Subcutaneous adipose tissue (tissue), 4 donors: ENCODE data around the gene DCP1B. TPM values are rescaled to one million over a fixed set of nuclear protein-coding genes. Genes with fewer than 3 reads are reported as not detected.

Source experiments
- total RNA-seq, 4 donors: library from RNA; depleted of rRNA; stranded (reverse); fragments of >200 nt; gene quantifications; one replicate each; pipeline ENCODE4 v1.1.0, GENCODE V29; 2016
- TF ChIP-seq, protein P1 (sequence below): fragments of 450-650 bp; IDR thresholded peaks from one replicate; pipeline ENCODE4 v1.5.1; 2016; ENCODE audit warnings: low read depth, mild to moderate bottlenecking, control low read depth, antibody characterized with exemption, moderate library complexity

Gene DCP1B
- total RNA-seq = 10 to 100 TPM; 12.4 to 13.2 (median 12.9) TPM

DNA sequence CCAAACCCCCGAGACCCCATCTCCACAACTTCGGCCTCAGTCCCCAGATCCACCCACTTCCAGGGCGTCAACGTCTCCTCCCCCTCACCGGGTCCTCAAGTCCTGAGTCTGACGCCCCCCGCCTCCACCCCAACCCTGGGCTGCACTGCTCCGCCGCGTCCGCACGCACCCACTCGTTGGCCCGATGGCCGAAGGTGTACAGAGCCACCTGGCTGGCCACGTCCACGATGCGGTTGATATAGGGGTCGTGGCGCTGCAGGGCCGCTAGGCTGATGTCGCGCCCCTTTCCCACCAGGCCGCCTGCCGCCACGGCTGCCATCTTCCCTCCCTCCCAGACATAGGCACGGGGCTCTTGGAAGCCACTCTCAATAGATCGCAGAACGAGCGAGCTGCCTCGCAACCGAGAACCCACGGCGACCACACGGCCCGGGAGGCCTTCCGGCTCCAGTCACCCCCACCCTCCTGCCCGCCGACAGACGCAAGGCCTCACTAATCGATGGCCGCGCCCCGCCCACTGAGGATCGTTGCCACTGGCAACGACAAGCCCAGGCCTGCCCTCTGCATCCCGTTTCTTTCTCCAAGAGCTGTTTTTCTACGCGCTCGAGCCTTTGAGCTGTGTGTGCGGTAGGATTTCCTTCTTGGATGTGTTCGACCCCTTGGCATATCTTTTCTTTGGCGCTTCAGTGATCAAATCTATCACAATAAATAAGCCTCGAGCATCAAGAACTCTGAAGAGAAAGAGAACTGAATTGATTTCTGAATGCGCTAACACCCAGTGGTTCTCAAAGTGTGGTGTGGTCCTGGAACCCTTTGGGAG lies at the start of gene DCP1B:
DCP1B (minus strand) TSS at position 345 of the 817 bp plus-strand sequence; CDS start at position 319, 26 bp downstream.
- TF ChIP-seq, protein P1, sequence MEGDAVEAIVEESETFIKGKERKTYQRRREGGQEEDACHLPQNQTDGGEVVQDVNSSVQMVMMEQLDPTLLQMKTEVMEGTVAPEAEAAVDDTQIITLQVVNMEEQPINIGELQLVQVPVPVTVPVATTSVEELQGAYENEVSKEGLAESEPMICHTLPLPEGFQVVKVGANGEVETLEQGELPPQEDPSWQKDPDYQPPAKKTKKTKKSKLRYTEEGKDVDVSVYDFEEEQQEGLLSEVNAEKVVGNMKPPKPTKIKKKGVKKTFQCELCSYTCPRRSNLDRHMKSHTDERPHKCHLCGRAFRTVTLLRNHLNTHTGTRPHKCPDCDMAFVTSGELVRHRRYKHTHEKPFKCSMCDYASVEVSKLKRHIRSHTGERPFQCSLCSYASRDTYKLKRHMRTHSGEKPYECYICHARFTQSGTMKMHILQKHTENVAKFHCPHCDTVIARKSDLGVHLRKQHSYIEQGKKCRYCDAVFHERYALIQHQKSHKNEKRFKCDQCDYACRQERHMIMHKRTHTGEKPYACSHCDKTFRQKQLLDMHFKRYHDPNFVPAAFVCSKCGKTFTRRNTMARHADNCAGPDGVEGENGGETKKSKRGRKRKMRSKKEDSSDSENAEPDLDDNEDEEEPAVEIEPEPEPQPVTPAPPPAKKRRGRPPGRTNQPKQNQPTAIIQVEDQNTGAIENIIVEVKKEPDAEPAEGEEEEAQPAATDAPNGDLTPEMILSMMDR = no peak

DNA sequence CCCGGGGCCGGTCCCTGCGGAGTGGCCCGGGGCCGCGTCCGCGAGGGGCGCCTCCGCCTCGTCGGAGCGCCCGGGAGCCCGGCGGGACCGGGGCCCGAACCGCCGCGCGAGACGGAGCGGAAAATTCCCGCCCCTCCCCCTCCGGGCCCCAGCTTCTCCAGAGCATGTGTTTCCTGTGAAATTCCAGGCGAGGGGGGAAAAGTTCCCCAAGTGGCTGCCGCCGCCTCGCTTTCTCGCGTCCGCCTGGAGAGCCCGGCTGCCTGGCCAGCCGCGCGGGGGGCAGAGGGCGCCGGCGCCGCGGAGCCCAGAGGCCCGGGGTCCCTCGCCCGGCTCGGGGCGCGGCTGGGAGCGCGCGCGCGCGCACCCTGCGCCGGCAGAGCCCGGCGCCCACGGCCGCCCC lies 49.4 kb upstream of the DCP1B start:
- TF ChIP-seq, protein P1 = no peak

- TF ChIP-seq, protein P1 = no peak
Measured at GRCh38 chr12:2052826-2053678, 48.8 kb upstream of the DCP1B start, which contains the start of gene CACNA1C. Gene CACNA1C, plus strand, starts transcription at chr12:2052987. Its CDS starts 576 bp downstream, at chr12:2053563.

DNA sequence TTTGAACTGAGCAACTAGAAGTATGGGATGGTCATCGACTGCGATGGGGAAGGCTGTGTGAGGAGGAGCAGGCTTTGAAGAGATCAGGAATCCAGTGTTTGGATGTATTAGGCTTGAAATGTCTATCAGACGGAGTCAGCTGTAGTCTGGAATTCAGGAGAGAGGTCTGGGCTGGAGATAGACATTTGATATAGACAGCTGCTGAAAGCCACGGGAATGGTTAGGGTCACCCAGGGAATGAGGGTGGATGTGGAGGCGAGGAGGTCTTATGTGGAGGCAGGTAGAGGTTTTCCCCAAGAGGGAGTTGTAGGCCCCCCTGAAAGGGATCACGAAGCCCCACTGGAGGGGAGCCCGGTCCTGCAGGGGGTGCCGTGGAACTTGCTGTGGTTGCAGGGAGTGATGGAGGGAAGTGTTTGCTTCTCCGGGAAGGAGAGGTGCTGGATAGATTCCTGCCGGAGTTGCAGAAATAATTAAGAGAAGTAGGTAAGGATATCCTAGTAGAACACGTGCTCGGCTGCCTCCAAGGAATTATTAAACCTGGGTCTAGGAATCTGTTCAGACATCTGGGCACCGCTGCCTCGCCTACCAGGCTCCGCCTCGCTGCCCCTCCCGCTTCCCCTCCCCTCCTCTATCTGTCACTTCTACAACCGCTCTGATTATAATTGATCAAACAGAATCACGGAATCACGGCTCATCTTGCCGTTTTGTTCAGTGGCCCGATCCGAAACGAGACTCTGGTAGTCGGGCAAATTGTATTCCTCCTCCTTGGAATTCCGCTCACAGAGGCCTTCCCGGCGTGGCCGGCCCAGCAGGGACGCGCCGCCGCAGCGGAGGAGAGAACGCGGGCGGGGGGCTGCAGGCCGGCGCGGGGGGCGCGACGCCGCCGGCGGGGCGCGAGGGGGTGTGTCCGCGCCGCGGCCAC lies 47.7 kb upstream of the DCP1B start:
- TF ChIP-seq, protein P1 = no peak

DNA sequence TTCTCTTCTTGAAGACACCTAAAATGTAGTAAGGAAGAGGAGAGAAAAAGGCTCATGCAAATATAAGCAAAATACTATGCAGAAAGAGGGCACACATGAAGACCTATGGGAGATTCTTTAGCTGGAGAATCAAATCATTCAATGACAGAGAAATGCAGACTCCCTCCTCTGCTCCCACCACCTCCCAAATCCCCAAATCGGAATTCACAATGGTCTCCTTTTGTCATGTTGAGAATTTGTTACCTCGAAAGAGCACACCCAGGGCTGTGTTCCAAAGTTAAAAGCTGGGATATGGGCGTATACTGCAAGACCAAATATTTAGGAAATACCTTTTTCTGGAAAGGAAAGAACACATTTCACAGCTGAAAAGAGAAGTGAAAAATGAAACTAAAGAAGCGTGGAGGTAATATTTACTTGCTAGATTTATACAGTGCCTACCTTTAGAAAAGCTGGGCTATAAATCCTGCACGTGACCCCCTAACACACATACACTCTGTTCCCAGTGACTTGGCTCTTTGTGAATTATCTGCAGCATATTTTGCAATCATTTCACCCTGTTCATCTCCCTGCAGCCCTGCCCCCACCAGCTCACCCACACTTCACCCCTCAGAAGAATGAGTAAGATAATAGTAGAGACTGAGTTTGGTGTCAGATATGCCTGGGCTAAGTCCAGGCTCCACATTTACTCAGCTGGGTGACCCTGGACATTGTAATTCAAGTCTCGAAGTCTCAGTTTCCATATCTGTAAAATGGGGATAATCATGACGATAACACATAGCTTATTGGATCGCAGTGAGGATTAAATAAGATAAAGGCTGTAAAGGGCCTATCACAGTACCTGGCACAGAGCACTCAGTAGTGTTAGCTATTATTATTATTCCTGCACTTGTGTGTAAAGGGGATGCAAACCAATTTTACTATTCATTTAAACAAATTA lies 45.6 kb upstream of the DCP1B start:
- TF ChIP-seq, protein P1 = no peak

DNA sequence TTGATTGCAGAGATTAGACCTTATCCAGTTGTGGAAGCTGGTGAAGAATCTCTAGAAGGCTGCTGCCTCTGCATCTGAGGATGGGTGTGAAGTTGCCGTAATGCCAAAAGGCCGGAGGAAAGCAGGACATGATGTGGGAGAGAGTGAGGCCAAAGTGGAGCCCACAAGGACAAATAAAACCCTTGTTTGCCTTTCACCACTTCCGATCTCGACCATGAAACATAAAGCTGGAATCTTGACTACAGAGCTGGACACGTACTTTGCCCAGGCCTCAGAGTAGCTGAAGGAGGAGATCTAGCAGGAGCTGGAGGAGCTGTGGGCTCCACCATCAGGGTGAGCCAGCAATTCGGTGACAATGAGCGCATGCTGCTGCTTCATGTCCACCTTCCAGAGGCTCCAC lies 43.5 kb upstream of the DCP1B start:
- TF ChIP-seq, protein P1 = no peak
